Esophagus muscularis mucosa (tissue), 4 donors: Measurements from ENCODE around the gene INSL6. TPM values are rescaled to one million over a fixed set of nuclear protein-coding genes. Genes with fewer than 3 reads are reported as not detected.

Experiments used
- DNase-seq: peaks from one replicate; pipeline ENCODE4 v3.0.0-alpha.2; 2017; ENCODE audit errors: extremely low spot score
- H3K27ac ChIP-seq, 4 donors: fragments of 200-600 bp; sonication (generic); replicated peaks in 1 of 4; 1 replicate in 3 of 4; 2 replicates in 1 of 4; pipeline ENCODE4 v1.5.1; 2016 to 2019; ENCODE audit warnings: mild to moderate bottlenecking in 1 of 4
- H3K27me3 ChIP-seq, 4 donors: fragments of 200-600 bp; sonication (generic); one replicate each; pipeline versions ENCODE4 v1.5.1 to v1.6.0; 2016 to 2019
- H3K36me3 ChIP-seq, 4 donors: fragments of 200-600 bp; sonication (generic); one replicate each; pipeline ENCODE4 v1.5.1; 2016 to 2019
- H3K4me1 ChIP-seq, 4 donors: fragments of 200-600 bp; sonication (generic); one replicate each; pipeline ENCODE4 v1.5.1; 2016 to 2019
- H3K4me3 ChIP-seq, 4 donors: fragments of 200-600 bp; sonication (generic); 1 replicate in 2 of 4; 2 replicates in 2 of 4; pipeline ENCODE4 v1.5.1; 2016 to 2019; ENCODE audit warnings: mild to moderate bottlenecking in 4 of 4, moderate library complexity in 1 of 4
- H3K9me3 ChIP-seq, 4 donors: fragments of 200-600 bp; sonication (generic); 1 replicate in 3 of 4; 2 replicates in 1 of 4; pipeline ENCODE4 v1.5.1; 2016 to 2019
- CTCF ChIP-seq, 3 experiments: fragments of 200-600 bp in 2 of 3; fragments of 450-650 bp in 1 of 3; sonication (generic) in 2 of 3; IDR thresholded peaks; one replicate each; pipeline ENCODE4 v1.5.1; 2017 to 2019; ENCODE audit warnings: antibody characterized with exemption in 3 of 3, mild to moderate bottlenecking in 2 of 3, moderate library complexity in 1 of 3
- EP300 ChIP-seq: sonication (generic); formaldehyde crosslinking; IDR thresholded peaks from one replicate; pipeline ENCODE4 v1.6.1; 2017; ENCODE audit warnings: antibody characterized with exemption
- POLR2A ChIP-seq: fragments of 450-650 bp; IDR thresholded peaks from one replicate; pipeline ENCODE4 v1.6.1; 2017; ENCODE audit warnings: antibody characterized with exemption, moderate library complexity, mild to moderate bottlenecking, low read depth
- POLR2AphosphoS5 ChIP-seq, 2 donors: sonication (generic); formaldehyde crosslinking; IDR thresholded peaks; one replicate each; pipeline ENCODE4 v1.6.1; 2017; ENCODE audit warnings: antibody characterized with exemption in 2 of 2
- WGBS: methylation state at CpG from one replicate; pipeline ENCODE4 v1.1.5; 2018; 5-methylcytosine and 5-hydroxymethylcytosine counted together
- intact Hi-C: fragments of 100-400 bp; cut with DNase I; formaldehyde crosslinking; loops from one replicate; pipeline ENCODE4 v1.15.1; 2023
- total RNA-seq, 4 donors: library from RNA; depleted of rRNA; stranded (reverse); fragments of >200 nt; gene quantifications; one replicate each; pipeline versions ENCODE4 v1.1.0 to v1.2.1, GENCODE V29; 2016

INSL6 gene
- total RNA-seq, 4 donors from 2014 or later: not detected

DNA sequence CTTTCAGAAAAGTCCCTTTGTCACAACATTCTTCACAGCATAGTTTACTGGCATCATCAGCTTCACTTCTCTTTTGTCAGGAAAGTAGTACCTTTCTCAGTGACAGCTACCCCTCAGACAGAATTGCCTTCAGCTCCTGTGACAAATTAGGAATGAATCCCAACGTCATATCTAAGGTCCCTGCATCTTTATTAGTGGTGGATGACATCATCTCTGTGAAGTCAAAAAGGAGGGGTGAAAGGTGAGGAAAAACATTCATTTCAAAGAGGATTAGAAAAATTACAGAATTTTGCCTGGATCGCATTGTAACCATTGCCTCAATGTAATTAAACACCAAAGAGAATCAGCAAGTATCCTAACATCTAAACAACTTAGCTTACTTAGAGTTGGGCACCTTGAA, 7.9 kb upstream of the INSL6 start:
- TF ChIP-seq POLR2AphosphoS5 (IDR thresholded peaks at IDR 0.05) (no peak), POLR2A (no peak), EP300 (no peak), CTCF (IDR thresholded peaks at IDR 0.05) (no peak)
- peaks cover 0 to 3% (median 0%) of the 10 kb centered on the region in 4 donors for H3K9me3 ChIP-seq
- peaks cover 0 to 5% (median 0%) of the 10 kb centered on the region in 4 donors for H3K27me3 ChIP-seq
- no peak overlapping the region for H3K4me3 ChIP-seq
- 59% methylated on average over 2 of the region's 2 CpGs for WGBS
- no peak for DNase-seq
- no peak overlapping the region for H3K27ac ChIP-seq
- intact Hi-C loops: no loop called here
- no peaks in the 10 kb centered on the region for H3K36me3 ChIP-seq
- no peaks in the 10 kb centered on the region for H3K4me1 ChIP-seq

- TF ChIP-seq POLR2AphosphoS5 (IDR thresholded peaks at IDR 0.05) (no peak), CTCF (IDR thresholded peaks at IDR 0.05) (no peak), POLR2A (no peak), EP300 (no peak)
- H3K9me3 ChIP-seq: no peaks in the 10 kb centered on the region
- DNase-seq: no peak
- H3K4me1 ChIP-seq: no peaks in the 10 kb centered on the region
- 90% methylated on average over 3 of the region's 3 CpGs for WGBS
- H3K27me3 ChIP-seq: peaks cover 0 to 8% (median 0%) of the 10 kb centered on the region in 4 donors
- intact Hi-C loops: no loop called here
- no peak overlapping the region for H3K4me3 ChIP-seq
- H3K27ac ChIP-seq: no peak overlapping the region
- H3K36me3 ChIP-seq: no peaks in the 10 kb centered on the region
These were observed 6.5 kb upstream of the INSL6 start for GRCh38 chr9:5191985-5192384.

- Histone ChIP-seq H3K4me3 (no peak overlapping the region), H3K36me3 (no peaks in the 10 kb centered on the region), H3K27ac (no peak overlapping the region), H3K27me3 (peaks cover 0 to 8% (median 0%) of the 10 kb centered on the region in 4 donors), H3K9me3 (no peaks in the 10 kb centered on the region), H3K4me1 (no peaks in the 10 kb centered on the region)
- intact Hi-C loops: loop anchor here (5.0 kb wide), 1 partner anchor 409 kb away; no protein-coding TSS in a partner anchor
- no peak for TF ChIP-seq EP300
- TF ChIP-seq POLR2A: no peak
- no peak for TF ChIP-seq CTCF (IDR thresholded peaks at IDR 0.05)
- no peak for TF ChIP-seq POLR2AphosphoS5 (IDR thresholded peaks at IDR 0.05)
- 87% methylated on average over 4 of the region's 10 CpGs for WGBS
- DNase-seq: no peak
These were observed 2.9 kb upstream of the INSL6 start for GRCh38 chr9:5188060-5188984.

DNA sequence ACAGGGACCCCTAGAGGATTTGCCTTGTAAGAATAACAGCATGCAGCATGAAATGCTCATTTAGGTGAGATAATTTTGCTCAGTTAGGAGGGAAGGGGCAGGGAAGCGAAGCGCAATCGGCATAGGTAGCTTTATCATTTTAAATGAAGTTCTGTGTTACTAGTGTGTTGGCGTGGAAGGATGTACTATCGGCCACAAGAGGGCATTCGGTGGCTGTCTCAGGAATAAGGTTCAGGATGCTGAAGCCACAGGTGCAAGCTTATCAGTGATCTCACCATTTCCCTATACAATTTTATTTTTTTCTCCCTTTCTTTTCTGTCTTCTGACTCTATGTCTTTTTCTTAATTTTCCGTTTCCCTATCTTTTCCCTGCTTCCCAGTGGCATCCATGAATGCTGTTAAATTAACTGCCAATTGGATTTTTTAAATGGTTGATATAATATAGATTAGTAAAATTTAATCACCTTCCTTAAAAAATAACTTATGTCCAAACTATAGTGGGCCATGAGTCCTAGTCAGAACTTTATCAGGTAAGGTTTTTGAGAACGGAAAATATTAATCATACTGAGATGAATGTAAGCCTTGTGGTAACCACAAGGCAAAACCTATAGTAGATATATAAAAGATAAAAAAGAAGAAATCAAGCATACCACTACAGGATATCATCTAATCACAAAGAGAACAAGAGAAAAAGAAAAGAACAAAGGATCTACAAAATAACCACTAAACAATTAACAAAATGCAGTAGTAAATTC, 1.2 kb upstream of the INSL6 start:
- WGBS: 40% methylated on average over 8 of the region's 8 CpGs
- H3K27me3 ChIP-seq: peaks cover 0 to 8% (median 0%) of the 10 kb centered on the region in 4 donors
- no peak for TF ChIP-seq EP300
- no peak for TF ChIP-seq POLR2A
- peak; percentile 47 to 58 (median 53) for TF ChIP-seq CTCF (IDR thresholded peaks at IDR 0.05)
- H3K4me3 ChIP-seq: no peak overlapping the region
- H3K36me3 ChIP-seq: no peaks in the 10 kb centered on the region
- no peak for DNase-seq
- H3K27ac ChIP-seq: no peak overlapping the region
- intact Hi-C loops: loop anchor here (5.0 kb wide), 1 partner anchor 411 kb away; no protein-coding TSS in a partner anchor
- H3K9me3 ChIP-seq: no peaks in the 10 kb centered on the region
- no peaks in the 10 kb centered on the region for H3K4me1 ChIP-seq
